Activated B cell treated with CpG ODN at 0.5 μM for 24 hours (primary cell): ENCODE results near the gene ASIC5. TPM values are rescaled to one million over a fixed set of nuclear protein-coding genes. Genes with fewer than 3 reads are reported as not detected.

Experiments used
- ATAC-seq: fragments of 200-7000 bp; cut with Tn5 transposase; one replicate; pipeline ENCODE4 v1.10.0; 2021; ENCODE audit warnings: low read depth, mild to moderate bottlenecking, moderate library complexity
- CTCF ChIA-PET: fragments of 350-600 bp; sonication (Branson Sonifier 250); formaldehyde crosslinking; loops from one replicate; lab custom pipeline; 2021; ENCODE audit warnings: antibody characterized with exemption; lab: Charles Lee
- POLR2A ChIA-PET: fragments of 350-600 bp; sonication (Branson Sonifier 250); formaldehyde crosslinking; loops from one replicate; lab custom pipeline; 2021; ENCODE audit warnings: antibody characterized with exemption; lab: Charles Lee
- DNase-seq: peaks from one replicate; pipeline ENCODE4 v3.0.0; 2022
- H3K27ac Mint-ChIP-seq: one replicate; pipeline ENCODE4 v1.8.0; 2020; ENCODE audit warnings: mixed read lengths
- H3K27me3 Mint-ChIP-seq: one replicate; pipeline ENCODE4 v1.8.0; 2021; ENCODE audit warnings: mixed read lengths
- H3K36me3 Mint-ChIP-seq: one replicate; pipeline ENCODE4 v1.8.0; 2021; ENCODE audit warnings: low read depth, mixed read lengths
- H3K4me1 Mint-ChIP-seq: one replicate; pipeline ENCODE4 v1.8.0; 2021; ENCODE audit warnings: mixed read lengths
- H3K4me3 Mint-ChIP-seq: one replicate; pipeline ENCODE4 v1.8.0; 2020; ENCODE audit warnings: mild to moderate bottlenecking, mixed read lengths
- H3K9me3 Mint-ChIP-seq: one replicate; pipeline ENCODE4 v1.8.0; 2020; ENCODE audit warnings: mixed read lengths
- intact Hi-C: fragments of 100-400 bp; cut with micrococcal nuclease; formaldehyde crosslinking; loops from one replicate; pipeline ENCODE4 v1.15.1; 2024
- total RNA-seq: library from RNA; stranded (reverse); gene quantifications from 2 replicates; pipeline ENCODE4 v1.2.3, GENCODE V29; 2022
- TF ChIP-seq, protein P1 (sequence below): fragments of 200-600 bp; IDR thresholded peaks from one replicate; pipeline ENCODE4 v1.8.0; 2022; ENCODE audit warnings: antibody characterized with exemption, mild to moderate bottlenecking

Gene ASIC5
- total RNA-seq, 1 donor from 2014 or later = not detected

DNA sequence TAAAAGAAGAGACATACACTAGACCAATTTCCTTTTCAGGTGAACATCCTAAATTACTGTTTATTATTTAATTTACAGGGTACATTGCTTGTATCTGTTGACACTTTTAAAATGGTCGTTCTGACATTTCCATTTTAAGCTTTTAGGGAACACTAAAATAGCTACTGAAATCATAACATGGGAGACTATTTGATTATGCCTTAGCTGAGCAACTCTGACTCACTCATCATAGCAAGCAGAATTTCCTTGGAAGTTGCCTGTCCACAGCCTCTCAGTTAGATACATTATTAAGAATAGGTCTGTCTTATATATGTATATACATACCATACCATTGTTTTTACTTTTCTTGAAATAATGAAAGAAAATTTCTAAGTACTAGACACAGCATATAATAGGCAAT is 85.3 kb downstream of the ASIC5 start:
- Mint-ChIP-seq H3K36me3 (no peaks in the 10 kb centered on the region), H3K27ac (no peak overlapping the region), H3K27me3 (no peaks in the 10 kb centered on the region), H3K4me1 (no peaks in the 10 kb centered on the region), H3K4me3 (no peak overlapping the region), H3K9me3 (no peaks in the 10 kb centered on the region)
- no peak for ATAC-seq
- ChIA-PET POLR2A (no interaction called here), CTCF (no interaction called here)
- intact Hi-C loops = no loop called here
- DNase-seq = no peak
- TF ChIP-seq, protein P1, sequence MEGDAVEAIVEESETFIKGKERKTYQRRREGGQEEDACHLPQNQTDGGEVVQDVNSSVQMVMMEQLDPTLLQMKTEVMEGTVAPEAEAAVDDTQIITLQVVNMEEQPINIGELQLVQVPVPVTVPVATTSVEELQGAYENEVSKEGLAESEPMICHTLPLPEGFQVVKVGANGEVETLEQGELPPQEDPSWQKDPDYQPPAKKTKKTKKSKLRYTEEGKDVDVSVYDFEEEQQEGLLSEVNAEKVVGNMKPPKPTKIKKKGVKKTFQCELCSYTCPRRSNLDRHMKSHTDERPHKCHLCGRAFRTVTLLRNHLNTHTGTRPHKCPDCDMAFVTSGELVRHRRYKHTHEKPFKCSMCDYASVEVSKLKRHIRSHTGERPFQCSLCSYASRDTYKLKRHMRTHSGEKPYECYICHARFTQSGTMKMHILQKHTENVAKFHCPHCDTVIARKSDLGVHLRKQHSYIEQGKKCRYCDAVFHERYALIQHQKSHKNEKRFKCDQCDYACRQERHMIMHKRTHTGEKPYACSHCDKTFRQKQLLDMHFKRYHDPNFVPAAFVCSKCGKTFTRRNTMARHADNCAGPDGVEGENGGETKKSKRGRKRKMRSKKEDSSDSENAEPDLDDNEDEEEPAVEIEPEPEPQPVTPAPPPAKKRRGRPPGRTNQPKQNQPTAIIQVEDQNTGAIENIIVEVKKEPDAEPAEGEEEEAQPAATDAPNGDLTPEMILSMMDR = no peak

Other genes with a start within 250 kb of the ASIC5 start
- gene GUCY1A1, start 199.4 kb downstream of the ASIC5 start, total RNA-seq = 0.51 and 0.71 TPM in 2 replicates
- 0.22 and 0.39 TPM in 2 replicates for gene GUCY1B1, start 107.3 kb downstream of the ASIC5 start, total RNA-seq
- not detected in 2 replicates for gene TDO2, start 37.4 kb upstream of the ASIC5 start, total RNA-seq
- 12.6 and 12.9 TPM in 2 replicates for gene CTSO, start 87.6 kb upstream of the ASIC5 start, total RNA-seq